ENCODE results near the gene HDAC4. TPM values are rescaled to one million over a fixed set of nuclear protein-coding genes. Genes with fewer than 3 reads are reported as not detected.

The HDAC4 gene
- total RNA-seq, 1 experiment from 2014 or later: 47.6 TPM

- TF ChIP-seq ZBTB33 (IDR thresholded peaks at IDR 0.05; ENCODE audit: extremely low read depth, insufficient replicate concordance, low read length) (no peak), TCF7L2 (IDR thresholded peaks at IDR 0.05; ENCODE audit: borderline replicate concordance, extremely low read depth, insufficient read depth, insufficient read length) (no peak), ZNF274 (IDR thresholded peaks at IDR 0.05; ENCODE audit: low read depth, low read length) (no peak), CBX3 (IDR thresholded peaks at IDR 0.05; ENCODE audit: low read depth) (no peak), JUND (IDR thresholded peaks at IDR 0.05) (no peak)
These were observed 21.7 kb downstream of the HDAC4 start (continued) for GRCh38 chr2:239378918-239379640.

- ATAC-seq (no peak), DNase-seq (ENCODE audit: low read depth, low spot score) (no peak)
- Histone ChIP-seq H3K27me3 (ENCODE audit: insufficient read depth, low read length) (no peaks in the 10 kb centered on the region), H3K9me3 (ENCODE audit: control insufficient read depth in 1 of 2, insufficient read depth in 1 of 2, low read depth in 1 of 2, low read length in 2 of 2) (no peaks in the 10 kb centered on the region), H3K36me3 (ENCODE audit: control insufficient read depth in 1 of 2, insufficient read depth in 2 of 2, low read length in 2 of 2) (no peaks in the 10 kb centered on the region), H2AFZ (ENCODE audit: low read depth, low read length, poor library complexity, severe bottlenecking) (no peak overlapping the region), H3K9ac (ENCODE audit: low read length) (no peak overlapping the region), H3K27ac (ENCODE audit: low read depth, low read length) (no peak overlapping the region), H4K20me1 (ENCODE audit: insufficient read depth) (no peaks in the 10 kb centered on the region), H3K4me3 (replicated peaks in 1 of 2; ENCODE audit: low read depth in 1 of 2, low read length in 2 of 2) (no peak overlapping the region), H3K4me1 (ENCODE audit: control insufficient read depth in 1 of 2, insufficient read depth in 2 of 2, low read length in 2 of 2) (no peaks in the 10 kb centered on the region), H3K4me2 (ENCODE audit: low read length) (no peak overlapping the region), H3K9me2 (ENCODE audit: insufficient read depth) (no peaks in the 10 kb centered on the region), H3K79me2 (ENCODE audit: insufficient read depth, low read length) (peaks cover 8% of the 10 kb centered on the region)
- no TSS peak for BruUV-seq (replicated peaks)
- TF ChIP-seq CBX3 (IDR thresholded peaks at IDR 0.05; ENCODE audit: low read depth) (no peak), EGR1 (IDR thresholded peaks at IDR 0.05; ENCODE audit: low read depth) (no peak), ZBTB33 (IDR thresholded peaks at IDR 0.05; ENCODE audit: extremely low read depth, insufficient replicate concordance, low read length) (no peak), POLR2AphosphoS5 (IDR thresholded peaks at IDR 0.05; ENCODE audit: low read depth, low read length) (no peak), EZH2 (IDR thresholded peaks at IDR 0.05) (no peak), FOSL1 (IDR thresholded peaks at IDR 0.05; ENCODE audit: low read depth) (no peak), JUND (IDR thresholded peaks at IDR 0.05) (no peak)
- POLR2A ChIA-PET: no interaction called here
- RAD21 ChIA-PET (ENCODE audit: low non-redundant PET in 1 of 2, low total read pairs in 2 of 2, uncharacterized antibody in 2 of 2, unreplicated experiment in 2 of 2): no interaction called here
- CTCF ChIA-PET: no interaction called here
- intact Hi-C loops (cut with micrococcal nuclease): loop anchor here (5.0 kb wide), 1 partner anchor 504 kb away; no protein-coding TSS in a partner anchor
These were observed 22.6 kb downstream of the HDAC4 start for GRCh38 chr2:239378021-239378917.
